NCI-H1092 treated with DMSO at 0.1 percent for 48 hours (cell line): ENCODE measurements around the gene NKX6-2.
"Not testable (repeated sequence)": the region's sequence is repeated elsewhere in the genome, so short reads cannot be mapped to it uniquely, and the experiment has no call there.

Experiments
- DNase-seq: peaks from one replicate; lab custom pipeline; 2025; lab: John Stamatoyannopoulos, UW

Gene NKX6-2

DNA sequence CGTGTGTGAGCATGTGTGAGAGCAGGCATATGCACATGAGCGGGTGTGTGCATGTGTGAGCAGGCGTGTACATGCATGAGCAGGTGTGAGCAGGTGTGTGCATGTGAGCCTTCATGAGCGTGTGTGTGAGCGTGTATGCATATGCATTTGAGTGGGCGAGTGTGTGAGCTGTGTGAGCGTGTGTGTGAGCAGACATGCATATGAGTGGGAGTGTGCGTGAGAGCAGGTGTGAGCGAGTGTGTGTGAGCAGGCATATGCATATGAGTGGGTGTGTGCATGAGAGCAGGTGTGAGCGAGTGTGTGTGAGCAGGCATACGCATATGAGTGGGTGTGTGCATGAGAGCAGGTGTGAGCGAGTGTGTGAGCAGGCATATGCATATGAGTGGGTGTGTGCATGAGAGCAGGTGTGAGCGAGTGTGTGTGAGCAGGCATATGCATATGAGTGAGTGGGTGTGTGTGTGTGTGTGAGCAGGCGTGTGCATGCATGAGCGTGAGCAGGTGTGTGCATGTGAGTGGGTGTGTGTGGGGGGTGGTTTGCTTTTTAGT lies 30.7 kb downstream of the NKX6-2 start:
- DNase-seq, result no peak

DNA sequence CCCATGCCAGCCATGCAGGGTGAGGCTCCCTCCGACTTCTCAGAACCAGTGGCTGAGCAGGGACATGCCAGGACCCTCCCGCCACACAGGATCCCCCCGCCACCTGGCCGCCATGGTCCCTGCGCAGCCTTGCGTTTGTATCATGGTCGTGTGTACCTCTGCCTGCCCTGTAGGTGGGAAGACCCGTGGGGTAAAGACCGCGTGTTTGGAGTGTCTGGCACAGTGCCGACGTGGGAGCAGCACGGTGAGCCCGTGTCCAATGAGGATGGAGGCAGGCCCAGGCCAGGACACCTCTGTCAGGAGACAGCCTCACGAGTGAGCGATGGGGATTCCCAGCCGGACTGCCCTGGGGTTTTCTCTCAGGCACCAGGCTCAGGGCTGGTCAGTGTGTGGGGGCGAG lies 31.9 kb downstream of the NKX6-2 start:
- DNase-seq, result no peak

DNA sequence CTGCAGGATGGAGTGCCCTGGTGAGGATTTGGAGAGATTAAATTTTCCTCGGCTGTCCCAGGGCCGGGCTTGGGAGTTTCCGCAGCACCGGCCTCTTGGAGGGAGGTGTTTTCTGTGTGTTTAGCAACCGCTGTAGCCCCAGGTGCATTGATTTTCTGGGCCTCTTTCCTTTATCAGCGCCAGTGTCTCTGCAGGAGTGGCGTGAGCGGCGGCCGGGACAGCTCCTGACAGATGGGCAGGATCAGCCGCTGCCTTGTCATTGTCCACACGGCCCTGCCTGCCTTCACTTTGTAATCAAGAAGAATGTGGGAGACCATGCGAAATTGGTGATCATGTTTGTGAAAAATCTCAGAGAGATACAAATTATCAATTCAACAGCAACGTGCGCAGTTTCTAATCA lies 32.4 kb downstream of the NKX6-2 start:
- no peak for DNase-seq

DNA sequence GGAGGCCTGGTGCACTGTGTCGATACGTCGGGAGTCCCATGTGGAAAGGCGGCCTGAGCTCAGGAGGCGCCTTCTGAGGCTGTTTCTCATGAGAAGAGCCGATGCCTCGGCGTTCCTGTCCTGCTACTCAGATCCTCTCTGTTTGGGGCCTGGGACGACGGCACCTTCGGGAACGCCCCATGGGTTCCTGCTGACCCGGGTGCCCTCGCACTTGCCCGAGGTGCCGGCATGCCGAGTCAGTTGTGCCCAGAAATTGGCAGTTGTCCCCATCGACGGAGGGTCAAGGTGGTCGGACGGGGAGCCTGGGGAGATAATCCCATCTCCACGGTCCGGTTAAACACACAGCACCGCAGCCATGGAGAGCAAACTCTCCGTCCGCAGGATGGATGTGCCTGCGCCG lies 33.0 kb downstream of the NKX6-2 start:
- DNase-seq, result no peak

DNA sequence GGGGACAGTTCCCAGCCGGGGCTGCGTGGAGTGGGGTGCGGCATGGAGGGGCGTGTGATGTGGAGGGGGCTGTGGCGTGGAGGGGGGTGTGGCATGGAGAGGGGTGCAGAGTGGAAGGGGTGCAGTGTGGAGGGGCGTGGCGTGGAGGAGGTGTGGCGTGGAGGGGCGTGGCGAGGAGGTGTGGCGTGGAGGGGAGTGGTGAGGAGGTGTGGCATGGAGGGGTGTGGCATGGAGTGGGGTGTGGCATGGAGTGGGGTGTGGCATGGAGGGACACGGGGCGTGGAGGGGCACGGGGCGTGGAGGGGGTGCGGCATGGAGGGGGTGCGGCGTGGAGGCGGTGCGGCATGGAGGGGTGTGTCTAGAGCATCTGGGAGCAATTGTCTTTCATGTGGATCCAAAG lies 33.6 kb downstream of the NKX6-2 start:
- DNase-seq, result no peak

DNA sequence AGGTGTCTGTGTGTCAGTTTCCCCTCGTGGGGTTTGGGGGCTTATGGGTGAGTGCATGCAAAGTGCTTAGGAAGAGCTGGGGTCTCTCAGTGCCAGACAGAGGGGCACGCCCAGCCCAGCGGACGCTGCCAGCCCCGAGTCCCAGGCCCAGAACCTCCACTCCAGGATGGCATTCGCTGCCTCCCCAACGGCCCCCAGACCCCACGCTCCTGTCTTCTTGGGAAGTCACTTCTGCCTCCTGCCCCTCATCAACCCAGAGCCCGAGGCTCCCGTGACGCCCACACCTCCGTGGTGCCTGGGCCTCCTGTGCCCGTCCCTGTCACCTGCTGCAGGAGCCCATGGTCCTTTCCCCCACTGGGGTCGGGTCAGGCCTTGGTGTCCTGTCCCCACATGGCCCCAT lies 35.0 kb downstream of the NKX6-2 start:
- no peak for DNase-seq

DNA sequence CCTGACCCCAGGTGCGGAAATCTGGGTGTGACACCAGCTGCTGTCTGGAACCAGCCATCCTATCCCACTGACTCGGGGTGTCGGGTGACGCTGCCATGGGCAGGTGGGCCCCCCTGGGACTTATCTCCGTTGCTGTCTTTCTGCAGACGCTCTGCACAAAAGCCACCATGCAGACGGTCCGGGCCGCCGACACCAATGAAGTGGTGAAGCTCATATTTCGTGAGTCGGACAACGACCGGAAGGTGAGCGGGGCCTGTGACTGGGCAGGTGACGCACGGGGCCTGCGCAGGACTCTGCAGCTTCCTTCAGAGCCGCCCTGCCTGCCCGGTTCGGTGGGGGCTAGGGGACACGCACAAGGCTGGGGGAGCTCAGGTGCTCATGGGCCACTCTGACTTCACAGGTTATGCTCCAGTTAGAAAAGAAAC lies 36.6 kb downstream of the NKX6-2 start:
- no peak for DNase-seq

DNA sequence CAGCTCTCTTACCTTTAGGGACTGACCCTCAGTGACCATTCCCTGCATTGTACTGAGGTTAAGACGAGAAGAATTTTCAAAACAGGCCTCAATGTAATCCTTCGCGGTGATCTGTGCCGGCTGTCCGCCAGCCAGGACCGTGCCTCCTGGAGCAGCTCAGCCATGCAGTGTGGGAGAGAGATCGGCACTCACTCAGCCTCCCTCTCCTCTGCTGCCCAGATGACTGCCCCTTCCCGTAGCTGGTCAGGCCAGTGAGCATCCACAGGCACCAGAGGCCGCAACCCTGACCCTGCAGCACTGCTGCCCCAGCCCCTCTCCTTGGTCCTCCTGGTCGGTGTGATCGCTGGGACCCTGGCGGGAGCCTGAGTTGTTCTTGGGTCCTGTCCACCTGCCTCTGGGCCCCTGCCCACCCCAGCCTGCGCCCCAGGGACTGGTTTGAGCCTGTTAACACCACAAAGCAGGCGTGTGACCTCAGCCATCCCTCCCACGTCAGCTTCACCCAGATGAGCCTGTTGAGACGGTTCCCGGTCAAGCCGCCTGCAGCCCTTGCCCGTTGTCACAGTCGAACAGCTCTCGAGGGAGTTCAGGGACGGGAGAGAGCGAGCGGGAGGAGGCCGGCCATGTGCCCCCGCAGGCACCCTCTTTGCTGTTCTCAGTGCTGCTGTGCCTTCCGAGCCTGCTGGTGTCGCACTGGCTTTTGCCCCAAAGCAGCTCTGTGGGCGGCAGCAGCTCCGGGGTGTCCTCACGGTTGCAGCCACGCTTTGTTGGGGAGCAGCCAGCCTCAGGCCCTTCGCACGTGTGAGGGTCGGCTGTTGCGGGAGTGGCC lies 37.2 kb downstream of the NKX6-2 start:
- no peak for DNase-seq

DNA sequence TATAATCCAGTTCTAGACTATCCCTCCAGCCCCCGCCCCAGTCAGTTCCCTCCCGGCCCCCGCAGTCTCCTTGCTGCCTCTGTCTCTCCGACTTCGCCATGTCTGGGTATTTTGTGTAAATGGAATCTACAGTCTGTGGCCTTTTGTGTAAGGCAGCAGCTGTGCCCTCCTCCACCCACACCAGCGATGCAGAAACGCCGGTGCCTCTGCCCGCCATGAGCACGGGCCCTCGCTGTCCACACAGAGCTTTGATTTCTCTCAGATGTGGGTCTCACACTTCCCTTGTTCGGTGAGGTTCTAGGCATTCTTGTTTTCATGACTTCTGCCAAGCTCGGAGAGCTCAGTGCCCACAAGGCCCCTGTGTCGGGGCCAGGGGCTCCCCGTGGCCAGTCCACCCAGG lies 37.8 kb downstream of the NKX6-2 start:
- DNase-seq, result no peak

DNA sequence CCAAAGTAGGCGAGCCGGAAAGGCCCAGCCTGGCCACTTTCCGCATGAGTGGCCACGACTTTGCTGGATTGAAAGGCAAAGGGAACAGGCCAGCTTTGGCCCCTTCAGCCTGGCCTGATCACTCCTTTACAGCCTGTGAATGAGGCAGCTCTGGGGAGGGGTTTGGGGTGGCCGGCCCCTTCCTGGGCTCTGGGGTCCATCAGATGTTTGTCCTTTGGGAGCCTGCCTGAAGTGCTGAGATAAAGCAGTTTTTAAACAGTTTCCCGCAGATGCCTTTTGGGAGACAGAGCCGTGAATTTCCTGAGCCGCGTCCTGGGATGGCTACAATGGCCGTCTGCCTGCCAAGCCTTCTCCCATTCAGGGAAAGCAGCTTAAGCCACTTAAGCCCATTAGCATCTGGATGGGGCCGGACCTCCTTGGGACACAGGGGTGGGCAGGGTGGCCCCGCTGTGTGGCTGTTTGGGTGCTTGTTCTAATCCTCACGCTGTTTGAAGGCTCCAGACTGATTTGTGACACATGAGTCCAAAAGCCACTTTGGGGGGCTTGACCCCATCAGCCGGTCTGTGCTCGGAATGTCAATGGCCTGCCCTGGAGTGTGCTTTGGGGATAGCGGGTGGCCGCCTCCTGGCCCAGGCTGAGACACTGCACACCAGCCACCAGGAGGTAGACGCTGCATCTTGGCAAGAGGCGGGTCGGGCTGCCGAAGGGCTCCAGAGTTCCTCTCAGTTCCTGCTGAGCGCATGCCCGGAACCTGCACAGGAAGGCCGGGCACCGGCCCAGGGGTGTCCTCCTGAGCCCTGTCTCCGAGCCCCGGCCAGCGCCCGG lies 38.9 kb downstream of the NKX6-2 start:
- DNase-seq, result no peak

DNA sequence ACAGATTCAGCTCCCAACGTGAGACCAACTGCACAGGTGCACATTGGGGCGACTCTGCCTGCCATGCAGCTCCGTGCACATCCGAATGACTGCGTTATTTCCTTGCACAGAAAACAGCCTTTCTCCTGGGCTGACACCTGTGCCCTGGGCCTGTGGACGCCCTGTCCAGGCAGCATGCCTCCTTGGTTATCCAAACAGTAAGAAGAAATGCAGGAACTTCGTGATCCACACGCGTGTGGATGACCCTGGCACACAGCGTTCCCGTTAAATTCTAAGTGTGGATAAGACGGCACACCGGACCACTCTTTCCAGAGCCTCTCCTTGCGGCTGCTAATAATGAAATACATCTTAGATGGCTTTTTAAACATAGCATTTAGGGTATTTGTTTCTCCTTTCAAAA lies 39.6 kb downstream of the NKX6-2 start:
- DNase-seq, result no peak

DNA sequence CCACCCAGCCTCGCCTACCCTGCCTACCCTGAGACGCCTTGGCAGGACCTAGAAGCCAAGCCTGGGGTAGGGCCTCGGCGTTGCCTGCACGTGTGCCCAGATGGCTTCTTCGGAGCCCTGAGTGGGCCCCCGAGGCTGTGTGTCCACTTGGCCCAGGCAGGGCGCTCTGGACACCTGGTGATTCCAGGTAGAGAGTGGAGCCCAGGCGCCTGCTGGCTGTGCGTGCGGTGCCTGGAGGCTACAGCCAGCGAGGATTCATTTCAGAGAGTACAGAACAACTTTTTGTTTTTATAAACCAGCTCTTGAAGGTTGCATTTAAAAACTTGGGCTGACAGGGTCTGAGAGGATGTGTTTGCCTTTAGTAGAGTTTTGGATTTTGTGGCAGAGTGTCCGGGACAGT lies 40.0 kb downstream of the NKX6-2 start:
- no peak for DNase-seq

DNA sequence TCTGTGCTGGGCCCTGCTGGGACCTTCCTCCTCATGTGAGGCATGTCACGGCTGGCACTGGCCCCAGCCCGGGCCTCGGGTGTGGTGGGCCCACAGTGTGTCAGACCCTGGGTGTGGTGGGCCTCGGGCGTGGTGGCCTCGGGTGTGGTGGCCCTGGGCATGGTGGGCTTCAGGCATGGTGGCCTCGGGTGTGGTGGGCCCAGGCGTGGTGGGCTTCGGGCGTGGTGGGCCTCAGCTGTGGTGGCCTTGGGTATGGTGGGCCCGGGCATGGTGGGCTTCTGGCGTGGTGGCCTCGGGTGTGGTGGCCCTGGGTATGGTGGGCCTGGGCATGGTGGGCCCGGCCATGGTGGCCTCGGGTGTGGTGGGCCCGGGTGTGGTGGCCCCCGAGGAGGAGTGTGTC lies 40.4 kb downstream of the NKX6-2 start:
- DNase-seq, result no peak

DNA sequence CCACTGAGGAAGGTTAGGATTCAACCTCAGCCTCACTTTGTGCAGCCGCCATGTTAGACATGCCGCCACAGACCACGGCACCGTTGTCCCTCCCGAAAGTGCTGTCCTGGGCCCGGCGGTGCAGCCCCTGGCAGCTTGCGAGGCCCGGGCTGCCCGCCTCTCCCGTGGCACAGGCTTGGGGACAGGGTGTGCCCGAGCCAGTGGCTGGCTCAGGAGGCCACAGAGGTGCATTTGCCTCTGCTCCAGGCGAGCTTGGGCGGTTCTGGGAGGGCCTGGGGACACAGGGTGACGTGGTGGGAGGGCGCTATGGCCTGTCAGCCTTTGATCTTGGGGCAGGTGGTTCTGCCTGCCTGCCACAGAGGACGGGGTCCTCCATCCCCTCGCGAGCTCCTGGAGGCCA lies 41.1 kb downstream of the NKX6-2 start:
- DNase-seq, result no peak

DNA sequence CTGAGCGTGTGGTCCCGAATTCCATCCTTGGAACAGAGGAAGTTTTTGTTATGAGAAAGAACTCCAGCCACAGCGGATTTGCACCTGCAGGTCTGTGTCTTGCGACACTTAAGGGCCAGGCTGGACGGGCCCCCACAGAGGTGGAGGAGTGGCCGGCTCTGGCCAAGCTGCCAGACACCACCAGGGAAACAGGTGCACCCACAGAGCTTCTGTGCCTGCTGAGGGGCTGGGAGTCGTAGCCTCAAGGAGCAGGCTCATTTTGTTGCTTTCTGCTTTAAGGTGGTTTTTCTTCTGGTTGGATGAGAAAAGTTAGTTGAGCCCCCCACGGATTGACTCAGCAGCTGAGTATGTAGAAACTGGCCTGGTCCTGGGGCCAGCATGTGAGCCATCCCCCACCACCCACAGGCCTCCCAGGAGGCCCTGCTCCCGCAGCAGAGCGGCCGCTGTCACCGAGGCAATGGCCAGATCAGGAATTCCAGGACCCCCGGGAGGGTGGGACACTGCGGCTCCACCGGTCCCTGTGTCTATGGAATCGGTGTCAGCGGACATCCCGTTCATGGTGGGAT lies 41.9 kb downstream of the NKX6-2 start:
- DNase-seq, result no peak

DNA sequence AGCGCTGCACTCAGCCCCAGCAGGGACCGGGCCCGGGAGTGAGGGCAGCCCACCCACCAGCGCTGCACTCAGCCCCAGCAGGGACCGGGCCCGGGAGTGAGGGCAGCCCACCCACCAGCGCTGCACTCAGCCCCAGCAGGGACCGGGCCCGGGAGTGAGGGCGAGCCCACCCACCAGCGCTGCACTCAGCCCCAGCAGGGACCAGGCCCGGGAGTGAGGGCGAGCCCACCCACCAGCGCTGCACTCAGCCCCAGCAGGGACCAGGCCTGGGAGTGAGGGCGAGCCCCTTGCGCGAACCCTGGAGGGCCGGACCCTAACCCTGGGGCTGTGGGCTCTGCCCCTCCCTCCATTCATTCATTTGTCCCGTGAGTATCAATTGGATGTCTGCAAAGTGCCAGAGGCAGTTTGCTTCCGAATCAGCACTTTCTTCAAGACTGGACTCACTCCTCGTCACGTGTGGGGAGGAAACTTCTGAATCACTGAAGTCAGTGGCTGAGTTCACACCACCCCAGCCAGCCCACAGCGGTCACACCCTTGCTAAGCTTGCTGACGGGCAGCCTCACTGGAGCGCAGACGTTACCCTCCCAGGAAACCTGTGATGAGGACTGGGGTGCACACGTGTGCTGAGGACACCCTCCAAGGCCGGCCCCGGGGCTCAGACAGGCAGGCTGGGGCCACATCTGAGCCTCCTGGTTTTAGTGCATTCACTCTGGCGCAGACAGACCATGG lies 42.6 kb downstream of the NKX6-2 start:
- not testable (repeated sequence) for DNase-seq

DNA sequence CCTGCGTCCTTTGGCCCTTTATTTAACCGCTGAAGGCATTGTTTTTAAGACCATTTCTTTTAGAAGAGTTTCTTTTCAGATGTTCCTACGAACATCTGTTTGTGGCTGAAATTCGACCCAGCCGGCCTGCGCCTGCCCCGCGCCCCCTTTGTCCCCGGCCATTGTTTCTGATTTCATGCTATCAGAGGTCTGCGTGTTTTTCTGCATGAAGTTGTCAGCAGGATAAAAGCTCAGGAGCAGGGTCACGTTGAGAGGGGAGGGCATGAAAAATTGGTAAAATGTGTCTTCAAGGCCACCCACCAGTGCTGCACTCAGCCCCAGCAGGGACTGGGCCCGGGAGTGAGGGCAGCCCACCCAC lies 43.1 kb downstream of the NKX6-2 start:
- no peak for DNase-seq

DNA sequence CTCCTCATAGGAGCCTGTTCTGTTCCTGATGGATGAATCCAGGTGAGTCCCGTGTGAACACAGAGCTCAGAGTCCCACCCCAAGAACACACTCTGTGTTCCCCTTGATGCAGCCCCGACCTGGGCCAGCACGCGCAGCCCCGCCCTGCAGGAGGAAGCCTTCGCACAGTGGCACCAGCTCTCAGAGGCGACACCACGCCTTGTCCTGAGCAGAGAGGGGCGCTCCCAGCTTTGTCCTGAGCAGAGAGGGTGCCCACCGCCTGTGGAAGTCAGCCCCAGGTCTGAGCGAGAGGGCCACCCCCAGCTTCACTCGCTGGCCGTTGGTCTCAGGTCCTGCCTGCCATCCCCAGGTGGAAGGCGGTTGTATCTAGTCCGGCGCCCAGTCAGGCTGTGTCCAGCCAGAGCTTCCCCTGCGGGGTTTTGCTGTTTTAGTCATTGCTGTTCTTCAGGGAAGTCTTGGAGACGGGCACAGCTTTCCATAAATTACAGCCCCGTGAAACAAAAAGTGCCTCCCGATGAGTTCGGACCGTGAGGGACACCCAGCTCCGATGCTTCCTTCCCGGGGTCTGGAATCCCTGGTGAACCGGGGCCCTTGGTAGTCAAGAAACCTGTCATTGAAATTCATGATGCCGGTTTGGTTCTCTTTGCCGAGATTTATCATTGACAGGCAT lies 43.6 kb downstream of the NKX6-2 start:
- DNase-seq, result no peak

DNA sequence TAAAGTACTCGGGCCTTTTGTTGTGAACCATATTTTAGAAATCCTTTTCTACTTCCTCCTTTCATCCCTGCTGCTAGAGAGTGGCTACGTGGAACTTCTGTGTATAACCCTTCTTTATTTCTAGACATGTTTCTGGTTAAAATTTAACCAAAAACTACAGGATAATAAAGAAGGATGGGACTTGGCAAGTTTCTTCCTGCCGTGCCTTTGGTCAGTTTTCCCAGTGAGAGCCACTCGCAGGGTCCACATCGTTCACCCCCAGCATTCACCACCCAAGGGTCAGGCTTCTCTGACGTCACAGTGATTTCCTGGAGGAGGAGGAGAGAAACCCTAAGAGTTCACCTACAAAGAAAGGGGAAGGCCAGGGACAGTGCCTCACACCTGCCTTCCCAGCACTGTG lies 45.4 kb downstream of the NKX6-2 start:
- DNase-seq, result no peak

DNA sequence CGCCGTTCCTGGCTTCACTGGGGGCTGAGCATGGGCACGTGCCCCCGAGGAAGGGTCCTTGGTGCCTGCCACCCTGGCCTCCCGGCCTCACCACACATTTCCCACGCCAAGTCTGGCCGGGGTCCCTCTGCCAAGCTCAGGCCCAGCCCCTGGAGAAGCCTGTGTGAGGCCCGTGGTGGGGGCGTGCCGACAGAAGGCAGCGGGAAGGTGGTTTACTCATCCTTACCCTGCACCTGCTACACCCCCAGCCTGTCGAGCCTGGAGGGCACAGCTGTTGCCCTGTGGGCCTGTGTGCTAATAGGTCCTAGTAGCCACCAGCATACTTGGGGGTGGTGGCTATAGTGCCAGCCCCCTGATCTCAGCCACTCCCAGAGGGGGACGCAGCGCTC lies 46.7 kb downstream of the NKX6-2 start:
- no peak for DNase-seq

DNA sequence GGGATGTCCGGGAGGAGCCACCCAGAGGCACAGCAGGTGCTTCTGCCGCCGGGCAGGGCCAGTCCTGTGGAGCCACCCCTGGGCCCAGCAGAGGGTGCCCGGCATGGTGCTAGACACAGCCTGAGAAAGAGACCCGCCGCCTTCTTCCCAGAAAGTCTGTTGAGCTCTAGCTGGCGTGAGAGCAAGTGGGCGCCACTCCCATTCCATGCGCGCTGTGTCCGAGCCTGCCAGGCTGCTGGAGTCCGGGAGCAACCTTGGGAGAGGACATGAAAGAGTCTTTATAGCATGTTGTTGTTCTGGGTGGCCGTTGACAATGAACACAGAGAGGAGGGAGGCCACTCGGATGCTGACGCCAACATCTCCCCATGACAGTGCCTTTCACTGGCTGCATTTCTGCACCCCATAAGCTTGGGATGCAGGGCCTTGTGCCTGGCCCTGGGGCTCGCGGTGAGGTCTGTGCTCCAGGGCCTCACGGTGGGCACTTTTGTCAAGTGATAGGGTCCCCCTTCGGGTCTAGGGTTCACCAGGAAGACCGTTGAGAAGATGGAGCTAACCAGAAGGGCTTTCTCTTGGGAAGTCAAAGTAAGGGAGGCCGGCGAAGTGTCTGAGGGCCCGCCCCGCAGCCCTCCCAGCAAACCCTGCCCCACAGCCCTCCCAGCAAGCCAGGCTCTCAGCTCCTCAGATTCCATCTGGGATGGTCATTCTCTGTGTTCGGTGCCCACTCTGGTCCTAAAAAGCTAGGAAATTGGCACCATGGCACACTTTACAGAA lies 47.3 kb downstream of the NKX6-2 start:
- DNase-seq, result no peak
